ENCODE measurements around the gene DCAF8. TPM values are rescaled to one million over a fixed set of nuclear protein-coding genes. Genes with fewer than 3 reads are reported as not detected.

The DCAF8 gene
- total RNA-seq, 1 donor from 2014 or later = 107 TPM

GRCh38 chr1:160168016-160168415, 94.3 kb downstream of the DCAF8 start:
- TF ChIP-seq CTCF (IDR thresholded peaks at IDR 0.05; ENCODE audit: insufficient read depth, low read depth, low read length) (no peak), EZH2 (IDR thresholded peaks at IDR 0.05; ENCODE audit: insufficient read depth, low read length) (no peak)
- Histone ChIP-seq H3K27me3 (ENCODE audit: insufficient read depth, low read length) (peaks cover 2% of the 10 kb centered on the region), H3K9ac (ENCODE audit: low read length) (no peak overlapping the region), H3K36me3 (ENCODE audit: insufficient read depth, low read length) (no peaks in the 10 kb centered on the region), H3K4me3 (ENCODE audit: insufficient read depth, low read depth, low read length) (no peak overlapping the region), H3K4me1 (ENCODE audit: insufficient read depth, low read length) (peaks cover 7% of the 10 kb centered on the region), H3K79me2 (ENCODE audit: insufficient read depth, low read length) (no peaks in the 10 kb centered on the region), H3K4me2 (ENCODE audit: low read length) (no peak overlapping the region), H3K27ac (ENCODE audit: low read depth, low read length) (no peak overlapping the region), H3K9me3 (ENCODE audit: insufficient read depth, low read depth, low read length) (no peaks in the 10 kb centered on the region), H2AFZ (ENCODE audit: low read depth, low read length) (no peak overlapping the region), H4K20me1 (ENCODE audit: insufficient read depth, low read length) (no peaks in the 10 kb centered on the region)
- FAIRE-seq = no peak
- no peak for DNase-seq (ENCODE audit: low read depth)
- no peaks in the 10 kb centered on the region for H3K36me3 Mint-ChIP-seq (ENCODE audit: low read depth, unreplicated experiment)
- H3K4me3 Mint-ChIP-seq (ENCODE audit: unreplicated experiment) = no peak overlapping the region
- peaks cover 33% of the 10 kb centered on the region for H3K4me1 Mint-ChIP-seq (ENCODE audit: low read depth, unreplicated experiment)
- peaks cover 14% of the 10 kb centered on the region for H3K27me3 Mint-ChIP-seq (ENCODE audit: low read depth, unreplicated experiment)
- H3K9me3 Mint-ChIP-seq (ENCODE audit: unreplicated experiment) = no peaks in the 10 kb centered on the region
- H3K27ac Mint-ChIP-seq (ENCODE audit: unreplicated experiment) = peak overlapping the region; percentile 29

DNA sequence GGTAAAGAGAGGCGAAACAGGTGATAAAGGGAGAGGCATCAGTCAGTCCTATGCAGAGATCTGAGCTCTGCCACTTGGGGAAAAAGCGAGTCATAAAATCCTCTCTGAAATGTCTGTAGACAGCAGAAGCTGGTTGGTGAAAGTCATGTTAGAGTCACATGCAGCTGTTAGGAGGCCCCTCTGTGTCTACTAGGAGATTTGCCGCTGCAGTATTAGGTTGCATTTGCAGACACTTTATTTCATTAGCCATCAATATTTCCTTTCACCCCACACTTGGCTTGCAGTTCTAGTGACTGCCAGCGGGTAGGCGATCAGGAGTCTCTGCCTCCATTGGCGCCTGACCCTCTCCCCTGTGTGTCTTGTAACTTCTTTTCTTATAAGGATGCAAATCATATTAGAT, 94.8 kb downstream of the DCAF8 start:
- Histone ChIP-seq H3K4me1 (ENCODE audit: insufficient read depth, low read length) (peaks cover 7% of the 10 kb centered on the region), H2AFZ (ENCODE audit: low read depth, low read length) (no peak overlapping the region), H3K79me2 (ENCODE audit: insufficient read depth, low read length) (no peaks in the 10 kb centered on the region), H3K4me2 (ENCODE audit: low read length) (no peak overlapping the region), H3K9me3 (ENCODE audit: insufficient read depth, low read depth, low read length) (no peaks in the 10 kb centered on the region), H4K20me1 (ENCODE audit: insufficient read depth, low read length) (no peaks in the 10 kb centered on the region), H3K27me3 (ENCODE audit: insufficient read depth, low read length) (peaks cover 2% of the 10 kb centered on the region), H3K27ac (ENCODE audit: low read depth, low read length) (no peak overlapping the region), H3K4me3 (ENCODE audit: insufficient read depth, low read depth, low read length) (no peak overlapping the region), H3K36me3 (ENCODE audit: insufficient read depth, low read length) (no peaks in the 10 kb centered on the region), H3K9ac (ENCODE audit: low read length) (no peak overlapping the region)
- Mint-ChIP-seq H3K27ac (ENCODE audit: unreplicated experiment) (peak overlapping the region; percentile 29), H3K36me3 (ENCODE audit: low read depth, unreplicated experiment) (no peaks in the 10 kb centered on the region), H3K27me3 (ENCODE audit: low read depth, unreplicated experiment) (peaks cover 10% of the 10 kb centered on the region), H3K9me3 (ENCODE audit: unreplicated experiment) (no peaks in the 10 kb centered on the region), H3K4me3 (ENCODE audit: unreplicated experiment) (no peak overlapping the region), H3K4me1 (ENCODE audit: low read depth, unreplicated experiment) (peaks cover 33% of the 10 kb centered on the region)
- FAIRE-seq (no peak), DNase-seq (ENCODE audit: low read depth) (no peak)
- no peak for TF ChIP-seq EZH2 (IDR thresholded peaks at IDR 0.05; ENCODE audit: insufficient read depth, low read length)
- no peak for TF ChIP-seq CTCF (IDR thresholded peaks at IDR 0.05; ENCODE audit: insufficient read depth, low read depth, low read length)

GRCh38 chr1:160167056-160167455, 95.3 kb downstream of the DCAF8 start:
- Histone ChIP-seq H3K27ac (ENCODE audit: low read depth, low read length) (no peak overlapping the region), H3K9me3 (ENCODE audit: insufficient read depth, low read depth, low read length) (no peaks in the 10 kb centered on the region), H4K20me1 (ENCODE audit: insufficient read depth, low read length) (no peaks in the 10 kb centered on the region), H3K36me3 (ENCODE audit: insufficient read depth, low read length) (no peaks in the 10 kb centered on the region), H3K4me3 (ENCODE audit: insufficient read depth, low read depth, low read length) (no peak overlapping the region), H3K4me1 (ENCODE audit: insufficient read depth, low read length) (peaks cover 7% of the 10 kb centered on the region), H3K9ac (ENCODE audit: low read length) (no peak overlapping the region), H3K27me3 (ENCODE audit: insufficient read depth, low read length) (peaks cover 2% of the 10 kb centered on the region), H3K4me2 (ENCODE audit: low read length) (no peak overlapping the region), H3K79me2 (ENCODE audit: insufficient read depth, low read length) (no peaks in the 10 kb centered on the region), H2AFZ (ENCODE audit: low read depth, low read length) (no peak overlapping the region)
- no peak overlapping the region for H3K27ac Mint-ChIP-seq (ENCODE audit: unreplicated experiment)
- FAIRE-seq = no peak
- H3K27me3 Mint-ChIP-seq (ENCODE audit: low read depth, unreplicated experiment) = peaks cover 7% of the 10 kb centered on the region
- H3K4me1 Mint-ChIP-seq (ENCODE audit: low read depth, unreplicated experiment) = peaks cover 31% of the 10 kb centered on the region
- H3K4me3 Mint-ChIP-seq (ENCODE audit: unreplicated experiment) = no peak overlapping the region
- no peak for TF ChIP-seq CTCF (IDR thresholded peaks at IDR 0.05; ENCODE audit: insufficient read depth, low read depth, low read length)
- no peak for TF ChIP-seq EZH2 (IDR thresholded peaks at IDR 0.05; ENCODE audit: insufficient read depth, low read length)
- no peaks in the 10 kb centered on the region for H3K9me3 Mint-ChIP-seq (ENCODE audit: unreplicated experiment)
- DNase-seq (ENCODE audit: low read depth) = no peak
- H3K36me3 Mint-ChIP-seq (ENCODE audit: low read depth, unreplicated experiment) = no peaks in the 10 kb centered on the region

All from astrocyte (in vitro differentiated cells and primary cell).